CD4-positive, alpha-beta T cell (primary cell): ENCODE measurements around the gene SDHAF2. TPM values are rescaled to one million over a fixed set of nuclear protein-coding genes. Genes with fewer than 3 reads are reported as not detected.
A peak's percentile ranks its signal among the peaks of the same experiment; 100 is the strongest.

Experiments used
- ATAC-seq: fragments of 200-7000 bp; cut with Tn5 transposase; one replicate; pipeline ENCODE4 v1.10.0; 2022; ENCODE audit warnings: mild to moderate bottlenecking; ENCODE audit not compliant: poor library complexity
- CTCF ChIA-PET: fragments of 350-600 bp; sonication (Branson Sonifier 250); formaldehyde crosslinking; loops from one replicate; lab custom pipeline; 2021; ENCODE audit warnings: antibody characterized with exemption, inconsistent platforms; lab: Charles Lee
- POLR2A ChIA-PET: fragments of 350-600 bp; sonication (Branson Sonifier 250); formaldehyde crosslinking; loops from one replicate; lab custom pipeline; 2021; ENCODE audit warnings: antibody characterized with exemption, inconsistent platforms; lab: Charles Lee
- DNase-seq, 14 experiments: peaks; one replicate each; pipeline ENCODE4 v3.0.0-alpha.2; 2013 to 2020; ENCODE audit warnings: mixed read lengths in 2 of 14
- H3K27ac ChIP-seq, 2 donors: one replicate each; pipeline versions ENCODE4 v1.5.1 to v1.7.0; 2013; ENCODE audit warnings: low read length in 2 of 2, low read depth in 1 of 2, mild to moderate bottlenecking in 1 of 2
- H3K27me3 ChIP-seq, 2 experiments: 1 replicate in 1 of 2; 2 replicates in 1 of 2; pipeline versions ENCODE4 v1.6.1 to v1.7.0; 2013; ENCODE audit warnings: low read length in 2 of 2, control low read depth in 1 of 2, mild to moderate bottlenecking in 1 of 2, moderate library complexity in 1 of 2; ENCODE audit not compliant: insufficient read depth in 2 of 2, control insufficient read depth in 1 of 2
- H3K36me3 ChIP-seq: one replicate; pipeline ENCODE4 v1.6.1; 2013; ENCODE audit warnings: low read length, control low read depth; ENCODE audit not compliant: insufficient read depth
- H3K4me1 ChIP-seq: one replicate; pipeline ENCODE4 v1.6.1; 2013; ENCODE audit warnings: low read length, control low read depth; ENCODE audit not compliant: insufficient read depth
- H3K4me3 ChIP-seq: one replicate; pipeline ENCODE4 v1.5.1; 2013; ENCODE audit warnings: mild to moderate bottlenecking, low read length, moderate library complexity
- H3K9me3 ChIP-seq, 2 experiments: 1 replicate in 1 of 2; 2 replicates in 1 of 2; pipeline versions ENCODE4 v1.6.1 to v1.7.0; 2013; ENCODE audit warnings: low read length in 2 of 2, mild to moderate bottlenecking in 2 of 2, control low read depth in 1 of 2, moderate library complexity in 1 of 2; ENCODE audit not compliant: control insufficient read depth in 1 of 2, insufficient read depth in 1 of 2
- H3K27ac Mint-ChIP-seq: one replicate; pipeline ENCODE4 v1.8.0; 2020; ENCODE audit warnings: mixed read lengths
- H3K27me3 Mint-ChIP-seq: one replicate; pipeline ENCODE4 v1.8.0; 2021; ENCODE audit warnings: mixed read lengths
- H3K36me3 Mint-ChIP-seq: one replicate; pipeline ENCODE4 v1.8.0; 2021; ENCODE audit warnings: low read depth, mixed read lengths
- H3K4me1 Mint-ChIP-seq: one replicate; pipeline ENCODE4 v1.8.0; 2021; ENCODE audit warnings: low read depth, mixed read lengths
- H3K4me3 Mint-ChIP-seq: one replicate; pipeline ENCODE4 v1.8.0; 2020; ENCODE audit warnings: mild to moderate bottlenecking, mixed read lengths
- H3K9me3 Mint-ChIP-seq: one replicate; pipeline ENCODE4 v1.8.0; 2020; ENCODE audit warnings: mixed read lengths
- CTCF ChIP-seq: fragments of 200-600 bp; IDR thresholded peaks from one replicate; pipeline ENCODE4 v1.8.0; 2022; ENCODE audit warnings: antibody characterized with exemption, mild to moderate bottlenecking
- intact Hi-C, 2 experiments: fragments of 100-400 bp; cut with DNase I in 1 of 2; cut with micrococcal nuclease in 1 of 2; formaldehyde crosslinking; loops; one replicate each; pipeline versions ENCODE4 v1.15.1 to v1.9.0; 2023 to 2025; cut with DNase I, micrococcal nuclease
- total RNA-seq, 174 experiments: library from RNA in 2 of 174; stranded (reverse) in 2 of 174; gene quantifications; one replicate each; pipeline ENCODE4 v1.2.3 and lab custom pipeline; 2021 to 2026

Gene SDHAF2
- total RNA-seq, 2 experiments from 2014 or later, result 28.7 to 33.0 TPM

DNA sequence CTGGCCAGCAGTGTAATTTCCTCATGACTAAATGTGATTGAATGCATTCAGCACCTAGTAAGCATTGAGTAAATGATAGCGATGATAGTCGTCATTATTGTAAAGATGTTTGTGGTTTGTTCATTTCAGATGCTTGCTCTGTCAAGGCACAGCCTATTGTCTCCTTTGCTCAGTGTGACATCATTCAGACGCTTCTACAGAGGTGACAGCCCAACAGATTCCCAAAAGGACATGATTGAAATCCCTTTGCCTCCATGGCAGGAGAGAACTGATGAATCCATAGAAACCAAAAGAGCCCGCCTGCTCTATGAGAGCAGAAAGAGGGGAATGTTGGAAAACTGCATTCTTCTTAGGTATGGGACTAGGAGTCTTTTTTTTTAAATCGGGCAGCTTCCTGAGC lies 7.6 kb downstream of the SDHAF2 start:
- H3K27me3 Mint-ChIP-seq, result no peaks in the 10 kb centered on the region
- H3K4me1 ChIP-seq, result peaks cover 24% of the 10 kb centered on the region
- DNase-seq (no peak), ATAC-seq (no peak)
- H3K4me1 Mint-ChIP-seq, result peaks cover 37% of the 10 kb centered on the region
- no peak overlapping the region for H3K27ac ChIP-seq
- intact Hi-C loops, result loop anchor here in 1 of 2 experiments (5.0 kb wide), 1 partner anchor 1470 kb away; no protein-coding TSS in a partner anchor
- H3K4me3 Mint-ChIP-seq, result no peak overlapping the region
- H3K27ac Mint-ChIP-seq, result no peak overlapping the region
- TF ChIP-seq CTCF, result no peak
- no peak overlapping the region for H3K4me3 ChIP-seq
- no peaks in the 10 kb centered on the region for H3K27me3 ChIP-seq
- H3K36me3 ChIP-seq, result peaks cover 54% of the 10 kb centered on the region
- H3K9me3 Mint-ChIP-seq, result no peaks in the 10 kb centered on the region
- peaks cover 72% of the 10 kb centered on the region for H3K36me3 Mint-ChIP-seq
- ChIA-PET CTCF (no interaction called here), POLR2A (no interaction called here)
- H3K9me3 ChIP-seq, result no peaks in the 10 kb centered on the region

DNA sequence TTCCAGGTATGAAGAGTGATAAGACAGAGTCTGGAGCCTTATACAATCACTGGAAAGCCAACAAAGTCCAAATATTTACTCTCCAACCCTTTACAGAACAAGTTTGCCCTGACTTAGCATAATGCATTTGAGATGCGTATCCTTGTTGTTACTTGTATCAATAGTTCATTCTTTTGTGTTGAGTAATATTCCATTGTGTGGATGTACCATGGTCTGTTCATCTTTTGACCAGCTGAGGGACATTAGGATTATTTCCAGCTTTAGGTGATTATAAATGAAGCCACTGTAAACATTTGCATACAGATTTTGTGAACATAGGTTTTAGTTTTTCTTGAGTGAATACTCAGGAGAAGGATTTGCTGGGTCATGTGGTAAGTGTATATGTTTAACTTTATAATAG lies 9.7 kb downstream of the SDHAF2 start:
- ChIA-PET POLR2A (no interaction called here), CTCF (interaction anchor here (0.7 kb wide), 1 partner anchor 10 kb away, joined by 3 read pairs; the partner anchor contains the start of genes CPSF7 and SDHAF2)
- intact Hi-C loops, result loop anchor here in 1 of 2 experiments (5.0 kb wide), 1 partner anchor 1468 kb away; no protein-coding TSS in a partner anchor
- no peak for ATAC-seq
- Histone ChIP-seq H3K4me1 (peaks cover 16% of the 10 kb centered on the region), H3K9me3 (no peaks in the 10 kb centered on the region), H3K27ac (no peak overlapping the region), H3K27me3 (no peaks in the 10 kb centered on the region), H3K4me3 (no peak overlapping the region), H3K36me3 (peaks cover 66% of the 10 kb centered on the region)
- Mint-ChIP-seq H3K4me1 (peaks cover 26% of the 10 kb centered on the region), H3K27ac (no peak overlapping the region), H3K4me3 (no peak overlapping the region), H3K9me3 (no peaks in the 10 kb centered on the region), H3K27me3 (no peaks in the 10 kb centered on the region), H3K36me3 (peaks cover 72% of the 10 kb centered on the region)
- no peak for DNase-seq
- no peak for TF ChIP-seq CTCF

DNA sequence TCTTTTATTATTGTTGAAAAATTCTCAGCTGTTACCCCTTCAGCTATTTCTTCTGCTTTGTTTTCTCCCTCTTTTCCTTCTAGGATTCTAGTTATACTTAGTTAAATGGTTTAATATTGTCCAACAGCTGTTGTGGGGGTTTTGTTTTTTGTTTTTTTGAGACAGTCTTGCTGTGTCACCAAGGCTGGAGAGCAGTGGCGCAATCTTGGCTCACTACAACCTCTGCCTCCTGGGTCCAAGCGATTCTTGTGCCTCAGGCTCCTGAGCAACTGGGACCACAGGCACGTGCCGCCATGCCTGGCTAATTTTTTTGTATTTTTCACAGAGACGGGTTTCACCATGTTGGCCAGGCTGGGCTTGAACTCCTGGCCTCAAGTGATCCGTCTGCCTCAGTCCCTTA lies 12.7 kb downstream of the SDHAF2 start:
- H3K4me3 Mint-ChIP-seq, result no peak overlapping the region
- Histone ChIP-seq H3K4me1 (peaks cover 6% of the 10 kb centered on the region), H3K27ac (no peak overlapping the region), H3K27me3 (no peaks in the 10 kb centered on the region), H3K36me3 (peaks cover 77% of the 10 kb centered on the region), H3K4me3 (no peak overlapping the region), H3K9me3 (no peaks in the 10 kb centered on the region)
- no peak for DNase-seq
- no peaks in the 10 kb centered on the region for H3K27me3 Mint-ChIP-seq
- peak overlapping the region; percentile 31 for H3K27ac Mint-ChIP-seq
- intact Hi-C loops, result no loop called here
- H3K9me3 Mint-ChIP-seq, result no peaks in the 10 kb centered on the region
- POLR2A ChIA-PET, result no interaction called here
- ATAC-seq, result no peak
- peaks cover 22% of the 10 kb centered on the region for H3K4me1 Mint-ChIP-seq
- CTCF ChIA-PET, result no interaction called here
- H3K36me3 Mint-ChIP-seq, result peaks cover 76% of the 10 kb centered on the region
- TF ChIP-seq CTCF, result no peak
